ENCODE data around the gene PLCB4.

The PLCB4 gene

DNA sequence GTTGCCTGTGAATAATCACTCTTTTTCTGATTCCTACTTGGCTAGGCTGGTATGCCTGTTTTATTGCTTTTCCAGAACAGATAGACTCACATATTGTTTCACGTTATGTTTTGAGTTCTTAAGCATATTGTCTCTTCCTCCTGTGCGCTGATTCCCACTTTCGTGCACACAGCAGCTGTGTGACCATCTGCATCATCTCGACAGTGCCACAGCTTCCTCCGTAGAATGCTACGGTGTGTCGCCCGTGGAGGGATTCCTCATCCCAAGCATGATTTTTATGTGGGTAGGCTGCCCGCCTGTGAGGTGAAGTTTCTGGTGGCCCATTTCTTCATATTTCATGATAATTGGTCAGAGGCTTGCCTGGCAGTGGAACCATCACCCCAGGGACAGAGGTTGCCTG lies 31.8 kb downstream of the PLCB4 start:
- TF ChIP-seq, protein P1, sequence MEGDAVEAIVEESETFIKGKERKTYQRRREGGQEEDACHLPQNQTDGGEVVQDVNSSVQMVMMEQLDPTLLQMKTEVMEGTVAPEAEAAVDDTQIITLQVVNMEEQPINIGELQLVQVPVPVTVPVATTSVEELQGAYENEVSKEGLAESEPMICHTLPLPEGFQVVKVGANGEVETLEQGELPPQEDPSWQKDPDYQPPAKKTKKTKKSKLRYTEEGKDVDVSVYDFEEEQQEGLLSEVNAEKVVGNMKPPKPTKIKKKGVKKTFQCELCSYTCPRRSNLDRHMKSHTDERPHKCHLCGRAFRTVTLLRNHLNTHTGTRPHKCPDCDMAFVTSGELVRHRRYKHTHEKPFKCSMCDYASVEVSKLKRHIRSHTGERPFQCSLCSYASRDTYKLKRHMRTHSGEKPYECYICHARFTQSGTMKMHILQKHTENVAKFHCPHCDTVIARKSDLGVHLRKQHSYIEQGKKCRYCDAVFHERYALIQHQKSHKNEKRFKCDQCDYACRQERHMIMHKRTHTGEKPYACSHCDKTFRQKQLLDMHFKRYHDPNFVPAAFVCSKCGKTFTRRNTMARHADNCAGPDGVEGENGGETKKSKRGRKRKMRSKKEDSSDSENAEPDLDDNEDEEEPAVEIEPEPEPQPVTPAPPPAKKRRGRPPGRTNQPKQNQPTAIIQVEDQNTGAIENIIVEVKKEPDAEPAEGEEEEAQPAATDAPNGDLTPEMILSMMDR (IDR thresholded peaks at IDR 0.05; ENCODE audit: low read depth, low read length), result no peak
- no peak for DNase-seq (ENCODE audit: extremely low read depth, low read depth)

DNA sequence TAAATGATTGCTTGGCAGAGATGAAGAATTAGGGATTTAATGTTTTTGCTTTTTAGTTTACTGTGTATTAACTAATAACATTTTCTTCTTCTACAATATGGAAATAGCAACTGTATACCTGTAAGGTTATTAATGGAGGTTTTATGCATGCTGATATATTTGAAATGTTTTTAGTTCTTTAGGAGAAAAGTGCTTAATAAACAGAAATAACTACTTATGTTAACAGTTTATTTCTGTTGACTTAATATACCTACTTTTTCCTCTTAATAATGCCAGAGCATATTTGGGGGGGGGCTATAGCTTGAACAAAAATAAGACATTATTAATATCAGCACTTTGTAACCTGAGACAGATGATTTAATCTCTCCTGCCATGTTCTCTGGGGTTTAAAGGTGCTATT lies 33.6 kb downstream of the PLCB4 start:
- TF ChIP-seq, protein P1 (IDR thresholded peaks at IDR 0.05; ENCODE audit: low read depth, low read length), result no peak
- no peak for DNase-seq (ENCODE audit: extremely low read depth, low read depth)

DNA sequence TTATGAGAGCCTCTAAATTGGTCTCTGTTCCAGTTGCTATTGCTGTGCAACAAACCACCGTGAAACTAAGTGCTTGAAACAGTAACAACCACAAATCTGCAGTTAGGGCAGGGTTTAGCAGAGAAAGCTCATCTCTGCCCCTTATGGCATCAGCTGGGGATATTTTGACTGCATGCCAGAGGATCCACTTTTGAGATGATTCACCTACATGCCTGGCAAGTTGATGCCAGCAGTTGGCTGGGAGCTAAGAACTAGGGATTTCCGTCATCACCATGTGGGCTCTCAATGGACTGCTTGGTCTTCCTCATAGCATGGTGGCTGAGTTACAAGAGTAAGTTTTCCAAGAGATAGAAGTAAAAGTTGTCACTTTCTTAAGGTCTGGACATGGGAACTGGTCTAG lies 35.1 kb downstream of the PLCB4 start:
- TF ChIP-seq, protein P1 (IDR thresholded peaks at IDR 0.05; ENCODE audit: low read depth, low read length), result no peak
- no peak for DNase-seq (ENCODE audit: extremely low read depth, low read depth)

DNA sequence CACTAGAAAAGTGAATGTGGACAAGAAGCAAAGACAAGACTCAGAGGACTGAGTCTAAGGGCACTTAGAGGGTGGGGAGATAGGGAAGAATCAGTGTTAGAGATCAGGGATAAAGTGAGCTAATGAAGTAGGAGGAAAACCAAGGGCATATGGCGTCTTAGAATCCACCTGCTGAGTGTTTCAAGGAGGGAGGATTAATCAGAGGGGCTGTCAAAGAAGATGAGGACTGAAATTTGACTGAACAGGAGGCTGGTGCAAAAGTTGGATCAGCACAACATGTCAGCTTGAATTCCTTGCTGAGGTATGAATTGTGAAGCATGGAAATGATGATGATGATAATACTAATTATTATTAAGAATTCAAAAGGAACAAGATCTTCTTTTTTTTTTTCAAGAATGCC lies 39.4 kb downstream of the PLCB4 start:
- TF ChIP-seq, protein P1 (IDR thresholded peaks at IDR 0.05; ENCODE audit: low read depth, low read length), result no peak
- DNase-seq (ENCODE audit: extremely low read depth, low read depth), result no peak

DNA sequence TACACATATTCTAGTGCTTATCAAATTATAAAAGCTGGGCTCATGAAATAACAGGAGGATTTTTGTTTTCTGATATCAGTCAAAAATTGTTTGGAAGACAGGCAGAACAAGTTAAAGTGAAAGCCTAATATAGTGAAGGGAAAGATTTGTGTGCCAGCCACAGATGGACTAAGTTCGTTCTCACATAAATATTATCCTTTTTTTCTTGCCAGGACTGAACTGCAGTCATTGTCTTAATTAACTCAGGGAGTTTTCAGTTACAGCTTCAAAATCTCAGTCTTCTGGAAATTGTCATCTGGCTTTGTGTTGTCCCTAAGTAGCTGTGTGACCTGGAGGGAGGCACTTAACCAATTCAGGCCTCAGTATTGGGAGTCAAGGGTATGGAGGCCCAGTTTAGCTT lies 40.7 kb downstream of the PLCB4 start:
- DNase-seq (ENCODE audit: extremely low read depth, low read depth), result no peak
- TF ChIP-seq, protein P1 (IDR thresholded peaks at IDR 0.05; ENCODE audit: low read depth, low read length), result no peak

DNA sequence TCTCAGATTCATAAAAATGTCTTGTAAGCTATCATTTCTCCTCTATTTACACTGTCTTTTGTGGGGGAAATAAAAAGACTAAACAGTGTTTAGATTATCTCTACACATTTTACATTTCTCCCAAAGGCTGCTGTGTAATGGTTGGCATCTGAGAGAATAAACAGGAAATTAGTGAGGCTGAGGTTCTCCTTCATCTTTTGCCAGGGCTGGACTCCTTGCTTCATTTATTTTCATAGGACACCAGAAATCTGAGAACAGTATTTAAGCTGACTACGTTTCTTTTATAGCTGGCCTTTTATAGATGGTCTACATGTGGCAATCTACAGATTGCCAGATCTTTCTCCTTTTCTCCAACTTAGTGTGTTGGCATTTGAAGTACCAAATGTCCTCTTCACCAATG lies 41.5 kb downstream of the PLCB4 start:
- no peak for DNase-seq (ENCODE audit: extremely low read depth, low read depth)
- TF ChIP-seq, protein P1 (IDR thresholded peaks at IDR 0.05; ENCODE audit: low read depth, low read length), result no peak

DNA sequence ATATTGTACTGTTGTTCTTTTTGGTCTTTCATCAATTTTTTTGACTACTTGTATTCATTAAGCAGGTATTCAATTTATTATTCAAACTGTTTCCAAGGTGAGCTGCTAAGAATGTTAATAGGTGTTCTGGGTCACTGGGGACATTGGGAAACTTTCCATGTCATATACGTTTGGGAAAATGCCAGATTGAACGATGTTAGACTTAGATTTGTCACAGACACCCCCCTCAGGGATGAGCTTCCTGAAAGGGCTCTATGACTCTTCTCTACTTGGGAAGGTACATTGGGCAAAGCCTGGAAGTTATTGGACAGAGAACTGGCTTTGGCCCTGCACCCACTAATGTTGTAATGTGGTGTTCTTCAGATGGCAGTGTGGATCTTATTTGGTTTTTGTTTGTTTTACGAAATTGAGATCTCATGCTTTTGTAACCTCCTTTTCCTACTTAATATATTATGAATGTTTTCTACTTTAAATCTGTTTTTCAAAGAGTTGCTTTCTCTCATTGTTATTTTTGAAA lies 42.1 kb downstream of the PLCB4 start:
- no peak for DNase-seq (ENCODE audit: extremely low read depth, low read depth)
- TF ChIP-seq, protein P1 (IDR thresholded peaks at IDR 0.05; ENCODE audit: low read depth, low read length), result no peak
